ENCODE results near the gene BTBD18.

GRCh38 chr11:57781529-57781943, 29.9 kb upstream of the BTBD18 start:
- TF ChIP-seq, protein P1, sequence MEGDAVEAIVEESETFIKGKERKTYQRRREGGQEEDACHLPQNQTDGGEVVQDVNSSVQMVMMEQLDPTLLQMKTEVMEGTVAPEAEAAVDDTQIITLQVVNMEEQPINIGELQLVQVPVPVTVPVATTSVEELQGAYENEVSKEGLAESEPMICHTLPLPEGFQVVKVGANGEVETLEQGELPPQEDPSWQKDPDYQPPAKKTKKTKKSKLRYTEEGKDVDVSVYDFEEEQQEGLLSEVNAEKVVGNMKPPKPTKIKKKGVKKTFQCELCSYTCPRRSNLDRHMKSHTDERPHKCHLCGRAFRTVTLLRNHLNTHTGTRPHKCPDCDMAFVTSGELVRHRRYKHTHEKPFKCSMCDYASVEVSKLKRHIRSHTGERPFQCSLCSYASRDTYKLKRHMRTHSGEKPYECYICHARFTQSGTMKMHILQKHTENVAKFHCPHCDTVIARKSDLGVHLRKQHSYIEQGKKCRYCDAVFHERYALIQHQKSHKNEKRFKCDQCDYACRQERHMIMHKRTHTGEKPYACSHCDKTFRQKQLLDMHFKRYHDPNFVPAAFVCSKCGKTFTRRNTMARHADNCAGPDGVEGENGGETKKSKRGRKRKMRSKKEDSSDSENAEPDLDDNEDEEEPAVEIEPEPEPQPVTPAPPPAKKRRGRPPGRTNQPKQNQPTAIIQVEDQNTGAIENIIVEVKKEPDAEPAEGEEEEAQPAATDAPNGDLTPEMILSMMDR (IDR thresholded peaks at IDR 0.05) = no peak
- no peak for TF ChIP-seq POLR2A (IDR thresholded peaks at IDR 0.05)

All from testis (tissue), 2 donors.